Rectal smooth muscle tissue (tissue), 1 donor: ENCODE measurements around the gene ANO10.
"Not testable (repeated sequence)": the region's sequence is repeated elsewhere in the genome, so short reads cannot be mapped to it uniquely, and the experiment has no call there.

ENCODE experiments used
- H3K27ac ChIP-seq: one replicate; pipeline ENCODE4 v1.7.0; 2013; ENCODE audit warnings: low read depth, low read length, inconsistent platforms
- H3K27me3 ChIP-seq: one replicate; pipeline ENCODE4 v1.7.0; 2013; ENCODE audit warnings: low read length; ENCODE audit not compliant: control insufficient read depth, insufficient read depth
- H3K36me3 ChIP-seq: one replicate; pipeline ENCODE4 v1.7.0; 2013; ENCODE audit warnings: low read length; ENCODE audit not compliant: control insufficient read depth, insufficient read depth
- H3K4me1 ChIP-seq: one replicate; pipeline ENCODE4 v1.7.0; 2013; ENCODE audit warnings: low read length; ENCODE audit not compliant: control insufficient read depth, insufficient read depth
- H3K4me3 ChIP-seq: one replicate; pipeline ENCODE4 v1.7.0; 2013; ENCODE audit warnings: low read length
- H3K9ac ChIP-seq: one replicate; pipeline ENCODE4 v1.7.0; 2013; ENCODE audit warnings: low read length

Gene ANO10

GRCh38 chr3:43523454-43524053 lies 98.3 kb downstream of the ANO10 start:
- H3K27me3 ChIP-seq = no peaks in the 10 kb centered on the region

GRCh38 chr3:43522727-43523362 lies 99.0 kb downstream of the ANO10 start:
- Histone ChIP-seq H3K9ac (no peak overlapping the region), H3K27ac (no peak overlapping the region), H3K4me3 (no peak overlapping the region), H3K4me1 (no peaks in the 10 kb centered on the region), H3K36me3 (no peaks in the 10 kb centered on the region), H3K27me3 (no peaks in the 10 kb centered on the region)

More at GRCh38 chr3:43523454-43524053, 98.3 kb downstream of the ANO10 start:
- no peaks in the 10 kb centered on the region for H3K4me1 ChIP-seq
- no peak overlapping the region for H3K27ac ChIP-seq
- H3K4me3 ChIP-seq = no peak overlapping the region
- H3K9ac ChIP-seq = no peak overlapping the region
- H3K36me3 ChIP-seq = no peaks in the 10 kb centered on the region

- H3K36me3 ChIP-seq = no peaks in the 10 kb centered on the region
- no peaks in the 10 kb centered on the region for H3K27me3 ChIP-seq
- H3K4me1 ChIP-seq = no peaks in the 10 kb centered on the region
- no peak overlapping the region for H3K4me3 ChIP-seq
- H3K27ac ChIP-seq = no peak overlapping the region
- H3K9ac ChIP-seq = no peak overlapping the region
Observed at GRCh38 chr3:43521941-43522340, 99.9 kb downstream of the ANO10 start.

DNA sequence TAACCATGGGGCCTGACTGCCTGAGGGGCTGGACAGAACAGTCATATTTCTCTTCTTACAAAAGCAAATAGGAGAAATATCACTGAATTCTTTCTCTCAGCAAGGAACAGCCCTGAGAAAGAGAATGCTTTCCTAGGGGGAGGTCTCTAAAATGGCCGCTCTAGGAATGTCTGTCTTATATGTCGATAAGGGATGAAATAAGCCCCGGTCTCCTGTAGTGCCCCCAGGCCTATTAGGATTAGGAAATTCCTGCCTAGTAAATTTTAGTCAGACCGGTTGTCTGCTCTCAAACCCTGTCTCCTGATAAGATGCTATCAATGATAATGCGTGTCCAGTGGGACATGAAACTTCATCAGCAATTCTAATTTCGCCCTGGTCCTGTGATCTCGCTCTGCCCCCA lies 103.3 kb downstream of the ANO10 start:
- not testable (repeated sequence) for H3K27me3 ChIP-seq, H3K4me3 ChIP-seq, H3K4me1 ChIP-seq, H3K9ac ChIP-seq, H3K27ac ChIP-seq, H3K36me3 ChIP-seq

DNA sequence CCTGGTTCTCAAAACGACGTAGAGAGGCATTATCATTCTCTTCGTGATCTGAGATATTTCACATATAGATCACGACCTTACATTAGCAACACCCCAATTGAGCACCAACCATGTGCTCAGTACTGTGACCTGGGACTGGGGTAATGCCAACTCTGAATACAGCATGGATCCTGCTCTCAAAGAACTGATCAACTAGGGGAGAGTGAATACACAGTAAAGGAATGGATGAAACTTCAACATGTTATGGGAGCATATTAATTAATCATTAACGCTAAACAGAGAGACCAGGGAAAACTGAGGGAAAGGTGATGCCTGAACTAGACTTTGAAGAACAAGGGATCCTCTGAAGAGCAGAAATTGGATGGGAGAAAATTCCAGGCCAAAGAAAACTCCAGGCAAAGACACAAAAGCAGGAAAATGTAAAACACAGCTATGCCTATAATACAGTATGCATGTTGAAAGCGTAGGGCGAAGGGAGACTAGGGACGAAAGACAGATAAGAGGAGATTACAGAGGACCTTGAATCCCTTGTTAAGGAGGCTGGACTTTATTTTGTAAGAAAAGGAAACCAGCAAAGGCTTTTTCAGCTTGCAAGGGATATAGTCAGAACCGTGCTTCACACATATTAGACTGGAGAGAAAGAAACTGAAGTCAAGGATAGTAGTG lies 105.7 kb downstream of the ANO10 start:
- Histone ChIP-seq H3K4me3 (no peak overlapping the region), H3K36me3 (no peaks in the 10 kb centered on the region), H3K4me1 (no peaks in the 10 kb centered on the region), H3K9ac (no peak overlapping the region), H3K27me3 (no peaks in the 10 kb centered on the region), H3K27ac (no peak overlapping the region)

DNA sequence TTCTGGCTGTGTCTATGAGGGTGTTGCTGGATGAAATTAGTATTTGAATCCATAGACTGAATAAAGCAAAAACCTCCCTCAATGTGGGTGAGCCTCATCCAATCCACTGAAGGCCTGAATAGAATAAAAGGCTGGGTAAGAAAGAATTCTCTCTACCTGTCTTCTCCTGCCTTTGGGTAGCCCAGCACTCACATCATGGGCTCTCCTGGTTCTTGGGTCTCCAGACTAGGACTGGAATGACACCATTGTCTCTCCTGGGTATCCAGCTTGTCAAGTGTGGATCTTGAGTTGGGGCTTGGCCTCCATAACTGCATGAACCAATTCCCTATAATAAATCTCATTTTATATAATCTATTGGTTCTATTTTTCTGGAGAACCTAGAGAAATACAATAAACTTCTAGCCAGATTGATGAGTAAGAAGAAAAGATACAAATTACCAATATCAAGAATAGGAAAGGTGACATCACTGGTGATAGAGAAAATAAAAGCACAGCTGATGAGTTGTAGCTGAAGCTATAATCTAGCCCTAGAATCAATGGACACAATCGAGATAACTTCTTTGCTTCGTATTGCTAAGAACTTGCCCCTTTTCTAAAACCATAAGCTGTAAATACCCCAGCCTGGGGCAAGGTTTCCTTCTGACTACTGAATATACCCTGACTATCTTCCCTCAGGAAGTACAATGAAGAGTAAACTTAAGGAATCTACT lies 106.4 kb downstream of the ANO10 start:
- no peak overlapping the region for H3K4me3 ChIP-seq
- H3K27ac ChIP-seq = no peak overlapping the region
- H3K4me1 ChIP-seq = no peaks in the 10 kb centered on the region
- H3K27me3 ChIP-seq = no peaks in the 10 kb centered on the region
- H3K9ac ChIP-seq = no peak overlapping the region
- H3K36me3 ChIP-seq = no peaks in the 10 kb centered on the region

DNA sequence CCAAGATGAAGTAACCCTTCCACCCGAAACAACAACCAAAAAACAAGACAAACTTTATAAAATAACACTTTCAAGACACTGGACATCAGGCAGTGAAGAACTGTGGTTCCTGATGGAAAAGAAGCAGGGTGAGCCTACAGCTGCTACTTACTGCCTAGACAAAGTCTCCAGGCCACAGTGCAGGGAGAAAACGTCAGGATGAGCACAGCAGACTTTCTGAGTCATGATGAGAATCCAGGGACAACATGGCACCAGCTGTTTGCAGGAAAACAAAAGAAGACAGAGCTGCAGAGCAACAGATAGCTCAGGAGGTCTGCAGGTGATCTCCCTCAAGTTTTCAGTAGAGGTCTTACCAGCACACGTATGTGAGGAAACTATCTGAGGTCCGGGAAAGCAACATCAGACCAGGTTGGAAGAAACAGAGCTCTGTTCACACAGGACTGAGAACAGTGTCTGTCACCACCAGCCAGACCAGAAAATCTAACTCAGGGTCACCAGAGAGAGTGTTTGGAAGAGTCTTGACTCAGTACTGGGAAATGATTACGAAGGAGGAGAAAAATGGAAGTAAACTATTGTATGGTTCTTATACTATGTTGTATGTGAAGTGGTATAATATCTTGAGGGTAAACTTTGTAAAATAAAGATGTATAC lies 108.9 kb downstream of the ANO10 start:
- Histone ChIP-seq H3K4me3 (no peak overlapping the region), H3K27ac (no peak overlapping the region), H3K9ac (no peak overlapping the region), H3K36me3 (no peaks in the 10 kb centered on the region), H3K4me1 (no peaks in the 10 kb centered on the region), H3K27me3 (no peaks in the 10 kb centered on the region)

- H3K27ac ChIP-seq = no peak overlapping the region
Observed at GRCh38 chr3:43506644-43507043, 115.2 kb downstream of the ANO10 start.

GRCh38 chr3:43505351-43505750 lies 116.5 kb downstream of the ANO10 start:
- H3K27me3 ChIP-seq = no peaks in the 10 kb centered on the region
- no peak overlapping the region for H3K4me3 ChIP-seq
- H3K9ac ChIP-seq = no peak overlapping the region
- no peaks in the 10 kb centered on the region for H3K36me3 ChIP-seq
- H3K27ac ChIP-seq = no peak overlapping the region
- H3K4me1 ChIP-seq = no peaks in the 10 kb centered on the region

More at GRCh38 chr3:43506644-43507043, 115.2 kb downstream of the ANO10 start:
- no peaks in the 10 kb centered on the region for H3K27me3 ChIP-seq
- no peaks in the 10 kb centered on the region for H3K36me3 ChIP-seq
- H3K9ac ChIP-seq = no peak overlapping the region
- no peaks in the 10 kb centered on the region for H3K4me1 ChIP-seq
- H3K4me3 ChIP-seq = no peak overlapping the region

- Histone ChIP-seq H3K27me3 (no peaks in the 10 kb centered on the region), H3K9ac (no peak overlapping the region), H3K36me3 (no peaks in the 10 kb centered on the region), H3K4me3 (no peak overlapping the region), H3K4me1 (no peaks in the 10 kb centered on the region), H3K27ac (no peak overlapping the region)
Observed at GRCh38 chr3:43503067-43503728, 118.6 kb downstream of the ANO10 start.

- Histone ChIP-seq H3K36me3 (no peaks in the 10 kb centered on the region), H3K27me3 (no peaks in the 10 kb centered on the region), H3K27ac (no peak overlapping the region), H3K4me1 (no peaks in the 10 kb centered on the region), H3K4me3 (no peak overlapping the region), H3K9ac (no peak overlapping the region)
Observed at GRCh38 chr3:43499256-43499655, 122.6 kb downstream of the ANO10 start.

GRCh38 chr3:43497905-43498365 lies 123.9 kb downstream of the ANO10 start:
- Histone ChIP-seq H3K27me3 (no peaks in the 10 kb centered on the region), H3K4me3 (no peak overlapping the region), H3K9ac (no peak overlapping the region), H3K36me3 (no peaks in the 10 kb centered on the region), H3K4me1 (no peaks in the 10 kb centered on the region), H3K27ac (no peak overlapping the region)
